ENCODE results near the gene HOXA4.

The HOXA4 gene

DNA sequence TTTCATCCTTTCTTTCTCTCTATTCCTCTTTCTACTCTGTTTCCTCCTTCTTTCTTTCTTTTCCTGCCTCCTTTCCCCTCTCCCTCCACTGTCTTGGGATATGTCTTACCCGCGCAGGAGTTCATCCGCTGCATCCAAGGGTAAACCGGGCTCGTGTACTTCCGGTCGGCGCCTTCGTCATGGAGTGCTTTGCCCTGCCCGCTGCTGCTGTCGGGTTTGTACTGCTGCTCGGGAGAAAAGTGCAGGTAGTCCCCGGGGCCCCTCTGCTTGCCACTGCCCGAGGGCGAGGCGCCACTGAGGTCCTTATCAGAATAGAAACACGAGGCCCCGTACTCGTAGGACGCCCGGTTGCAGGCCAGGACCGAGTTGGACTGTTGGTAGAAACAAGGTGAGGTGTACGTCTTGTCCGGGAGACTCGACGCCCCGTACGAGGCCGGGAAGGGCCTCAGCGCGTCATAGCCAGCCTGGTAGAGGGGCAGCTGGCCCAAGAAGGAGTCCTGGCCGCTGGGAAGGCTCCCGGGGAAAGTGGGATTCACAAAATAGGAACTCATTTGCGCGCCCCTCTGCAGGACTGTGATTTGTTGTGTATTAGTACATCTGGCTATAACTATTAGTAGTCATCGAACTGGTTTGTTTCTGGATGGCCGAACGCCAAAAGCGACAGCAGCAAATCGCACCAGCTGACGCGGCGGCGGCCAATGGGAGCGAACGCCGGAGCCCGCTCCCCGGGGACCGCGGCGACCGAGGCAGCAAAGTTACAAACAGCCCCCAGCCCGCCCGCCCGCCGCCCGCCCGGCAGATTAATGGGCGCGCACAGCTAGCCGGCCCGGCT is 16.9 kb upstream of the HOXA4 start, which contains the start of gene HOXA6:
TSS of gene HOXA6 (minus strand) at position 576 of the 832 bp plus-strand sequence. CDS start at position 551, 25 bp downstream.
- no peak for DNase-seq (ENCODE audit: low read depth)

DNA sequence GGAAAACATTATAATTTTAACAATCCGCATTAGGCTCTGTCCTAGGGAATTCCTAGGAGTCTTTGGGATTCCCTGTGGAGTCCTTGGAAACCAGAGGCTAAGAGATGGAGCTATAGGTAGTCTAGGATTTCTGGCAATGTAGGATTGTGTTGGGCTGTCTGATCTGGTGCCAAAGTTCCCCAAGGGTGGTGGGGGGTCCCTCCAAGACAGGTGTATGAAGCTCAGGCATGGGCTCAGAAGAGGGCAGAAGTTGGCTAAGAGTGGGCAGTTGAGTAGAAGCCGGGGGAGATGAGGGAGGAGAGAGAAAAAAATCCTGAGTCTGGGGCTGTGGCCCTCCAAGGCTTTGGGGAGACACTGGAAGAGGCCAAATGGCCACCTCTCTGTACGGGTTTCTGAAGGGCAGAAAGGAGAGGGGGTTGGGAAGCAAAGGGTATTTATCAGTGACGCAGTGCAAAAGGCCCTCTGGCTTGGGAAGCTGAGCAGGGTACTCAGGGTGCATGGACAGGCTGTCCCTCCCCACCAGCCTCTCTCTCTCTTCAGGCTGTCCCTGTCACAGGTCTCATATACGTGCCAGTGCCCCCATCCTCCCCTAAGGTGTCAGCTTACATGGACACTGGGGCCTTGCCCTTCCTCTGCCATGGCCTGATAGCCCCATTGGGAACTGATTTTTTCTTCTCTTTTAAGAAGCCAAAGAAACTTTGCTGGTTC is 16.1 kb upstream of the HOXA4 start:
- DNase-seq (ENCODE audit: low read depth): no peak

GRCh38 chr7:27145914-27146412 is 15.4 kb upstream of the HOXA4 start:
- DNase-seq (ENCODE audit: low read depth): no peak

DNA sequence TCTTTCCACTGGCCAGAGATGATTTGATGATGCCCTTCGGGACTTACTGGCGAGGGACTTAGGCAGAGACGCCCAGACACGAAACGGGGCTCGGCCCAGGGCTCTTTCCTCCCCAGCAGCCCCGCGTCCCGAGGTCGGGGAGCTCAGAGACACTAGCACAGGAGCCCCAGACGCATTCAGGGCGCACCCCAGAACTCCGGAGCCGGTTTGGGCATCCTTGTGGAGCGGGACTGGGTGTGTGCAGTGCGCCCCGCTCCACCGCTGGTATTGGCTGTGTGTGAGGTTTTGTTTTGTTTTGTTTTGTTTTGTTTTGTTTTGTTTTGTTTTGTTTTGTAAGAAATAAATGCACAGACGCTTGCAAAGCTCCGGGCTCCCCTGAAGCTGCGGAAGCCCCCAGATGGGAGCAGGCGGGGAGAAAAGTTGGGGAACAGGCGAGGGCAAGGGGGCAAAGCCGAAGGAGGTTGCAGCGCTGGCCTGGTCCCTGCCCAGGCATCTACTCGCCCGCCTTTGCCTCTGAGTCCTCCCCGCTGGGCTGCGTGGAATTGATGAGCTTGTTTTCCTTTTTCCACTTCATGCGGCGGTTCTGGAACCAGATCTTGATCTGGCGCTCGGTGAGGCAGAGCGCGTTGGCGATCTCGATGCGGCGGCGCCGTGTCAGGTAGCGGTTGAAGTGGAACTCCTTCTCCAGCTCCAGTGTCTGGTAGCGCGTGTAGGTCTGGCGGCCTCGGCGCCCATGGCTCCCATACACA is 14.8 kb upstream of the HOXA4 start:
- DNase-seq (ENCODE audit: low read depth): no peak

DNA sequence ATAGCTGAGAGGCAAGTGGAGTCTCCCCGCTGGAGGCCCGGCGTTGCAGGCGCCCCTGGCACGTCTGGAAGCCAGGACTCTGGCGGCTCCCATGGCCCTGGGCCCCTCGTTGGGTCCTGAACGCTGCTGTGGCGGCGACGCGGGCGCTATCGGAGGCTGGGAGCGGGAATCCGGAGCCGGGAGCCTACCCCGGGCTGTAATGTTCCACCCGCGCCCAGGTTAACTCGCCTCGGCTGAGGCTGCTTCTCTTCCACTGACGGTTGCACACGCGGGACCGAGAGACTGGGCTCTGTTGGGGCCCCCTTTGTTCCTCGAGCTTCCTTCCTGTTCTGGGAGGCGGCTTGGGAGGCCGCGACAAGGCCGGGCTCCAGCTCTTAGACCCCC is 14.2 kb upstream of the HOXA4 start:
- no peak for DNase-seq (ENCODE audit: low read depth)

GRCh38 chr7:27143950-27144780 is 13.6 kb upstream of the HOXA4 start:
- DNase-seq (ENCODE audit: low read depth): no peak

- no peak for DNase-seq (ENCODE audit: low read depth)
Measured at GRCh38 chr7:27143023-27143949, 12.7 kb upstream of the HOXA4 start, which contains the start of gene HOXA5. Gene HOXA5, minus strand, starts transcription at chr7:27143681. Its CDS starts 74 bp downstream, at chr7:27143607.

DNA sequence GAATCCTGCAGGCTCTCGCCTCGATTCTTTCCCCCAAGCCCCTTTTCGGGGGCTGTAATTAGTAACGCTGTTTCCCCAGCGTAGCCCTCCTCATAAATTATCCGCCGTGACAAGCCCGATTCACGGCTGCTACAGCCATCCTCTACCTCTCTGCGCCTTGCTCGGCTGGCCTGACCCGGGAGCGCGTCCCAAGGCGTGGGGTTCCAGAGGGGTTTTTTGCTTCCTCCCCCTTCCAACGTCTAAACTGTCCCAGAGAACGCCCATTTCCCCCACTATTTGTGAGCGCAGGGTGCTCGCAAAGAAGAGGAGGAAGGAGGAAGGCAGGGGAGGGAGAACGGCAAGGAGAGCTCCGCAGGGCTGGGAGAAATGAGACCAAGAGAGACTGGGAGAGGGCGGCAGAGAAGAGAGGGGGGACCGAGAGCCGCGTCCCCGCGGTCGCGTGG is 12.0 kb upstream of the HOXA4 start:
- no peak for DNase-seq (ENCODE audit: low read depth)

GRCh38 chr7:27141923-27142579 is 11.5 kb upstream of the HOXA4 start:
- DNase-seq (ENCODE audit: low read depth): no peak

DNA sequence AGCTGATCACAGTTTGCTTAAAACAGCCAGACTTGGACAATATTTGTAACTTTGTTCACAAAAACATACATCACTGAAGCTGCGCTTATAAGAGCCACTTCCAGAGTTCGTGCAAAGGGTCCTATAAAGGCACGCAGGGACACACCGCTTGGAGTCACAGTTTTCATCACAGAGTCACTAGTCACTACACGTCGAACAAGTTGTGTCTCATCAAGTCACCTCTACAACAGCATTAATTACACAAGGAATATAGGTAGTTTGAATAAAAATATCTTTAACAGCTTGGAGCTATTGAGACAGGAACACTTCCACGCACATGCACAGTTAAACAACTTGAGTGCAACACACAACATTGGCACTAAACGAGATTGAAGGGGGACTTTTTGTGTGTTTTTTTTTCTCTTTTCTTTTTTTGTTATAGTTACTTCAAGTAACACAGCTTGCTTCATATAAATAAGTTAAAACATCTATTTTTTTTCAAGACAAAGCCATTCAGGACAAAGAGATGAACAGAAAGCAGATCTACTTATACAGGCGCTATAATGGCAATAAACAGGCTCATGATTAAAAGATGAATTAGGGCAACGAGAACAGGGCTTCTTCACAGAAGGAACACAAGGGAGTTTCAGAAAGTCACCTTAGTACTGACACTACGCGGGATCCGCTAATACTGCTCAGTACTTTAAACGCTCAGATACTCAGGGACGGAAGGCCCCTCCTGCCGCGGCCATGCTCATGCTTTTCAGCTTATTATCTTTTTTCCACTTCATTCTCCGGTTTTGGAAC is 10.8 kb upstream of the HOXA4 start:
- DNase-seq (ENCODE audit: low read depth): no peak

GRCh38 chr7:27140126-27140857 is 9.7 kb upstream of the HOXA4 start:
- DNase-seq (ENCODE audit: low read depth): no peak

DNA sequence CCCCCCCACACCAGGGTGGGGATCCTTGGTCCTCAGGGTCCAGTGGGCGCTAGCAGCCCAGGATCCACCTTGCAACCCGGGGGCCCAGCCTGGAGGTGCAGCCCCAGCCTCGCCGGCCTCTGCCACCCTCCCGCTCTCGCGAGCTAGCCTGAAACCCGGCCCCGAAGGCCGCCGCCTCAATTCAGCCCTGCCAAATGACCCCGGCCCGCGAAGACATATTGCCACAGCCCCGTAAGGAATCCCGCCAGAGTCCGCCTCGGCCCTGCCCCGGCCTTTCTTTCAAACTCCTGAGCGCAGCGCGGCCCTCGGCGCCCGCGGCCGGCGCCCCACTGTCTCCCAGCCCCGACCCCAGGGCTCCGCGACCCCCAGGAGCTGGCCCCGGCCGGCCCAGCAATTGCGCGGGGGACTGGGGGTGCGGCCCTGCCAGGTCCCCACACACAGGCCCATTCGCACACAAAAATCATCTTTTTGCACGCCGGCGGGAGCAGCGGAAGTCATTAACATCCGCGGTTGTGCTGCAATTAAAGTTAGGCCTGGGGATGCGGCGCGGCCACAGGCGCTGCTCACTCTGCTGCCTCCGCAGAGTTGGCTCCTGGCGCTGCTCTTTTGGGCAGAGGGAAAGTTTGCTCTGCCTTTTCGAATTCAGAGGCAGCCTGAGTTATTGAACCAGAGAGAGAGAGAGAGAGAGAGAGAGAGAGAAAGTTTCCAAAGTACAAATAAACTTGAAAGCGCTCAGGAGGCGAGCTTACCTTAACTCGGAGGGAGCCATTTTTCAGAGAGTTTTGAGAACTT is 9.0 kb upstream of the HOXA4 start:
- no peak for DNase-seq (ENCODE audit: low read depth)

DNA sequence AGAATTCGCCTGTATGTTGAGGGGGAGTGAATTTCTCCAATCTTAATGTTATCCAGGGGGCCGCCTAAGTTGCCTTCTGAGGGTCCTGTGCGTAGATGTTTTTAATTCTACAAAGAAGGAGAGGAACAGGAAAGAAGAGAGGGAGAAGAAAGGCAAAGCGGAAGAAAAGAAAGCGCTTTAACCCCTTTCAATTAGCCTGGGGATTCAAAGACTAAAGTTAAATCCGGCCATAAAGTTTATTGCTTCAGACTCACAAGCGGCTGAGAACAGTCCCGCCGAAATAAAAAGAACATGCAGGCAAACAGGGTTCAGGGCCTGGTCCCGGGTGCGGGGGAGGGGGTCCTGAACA is 8.4 kb upstream of the HOXA4 start:
- no peak for DNase-seq (ENCODE audit: low read depth)

DNA sequence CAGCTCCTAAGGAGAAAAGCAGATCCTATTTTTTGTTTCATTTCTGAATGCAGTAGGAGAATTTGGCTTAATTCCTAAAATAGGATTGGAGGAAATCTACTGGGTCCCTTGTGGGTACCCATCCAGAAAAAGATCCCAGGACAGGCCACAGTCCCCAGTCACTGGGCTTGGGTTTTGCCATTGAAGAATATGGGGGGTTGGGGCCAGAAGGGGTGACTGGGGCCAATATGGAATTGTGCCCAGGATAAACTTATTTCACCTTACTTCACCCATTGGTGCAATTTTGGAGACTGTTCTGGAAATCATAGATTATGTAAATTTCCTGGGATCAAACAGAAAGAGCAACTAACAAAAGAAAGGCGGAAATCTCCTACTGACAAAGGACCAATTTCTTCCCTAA is 7.9 kb upstream of the HOXA4 start:
- no peak for DNase-seq (ENCODE audit: low read depth)

DNA sequence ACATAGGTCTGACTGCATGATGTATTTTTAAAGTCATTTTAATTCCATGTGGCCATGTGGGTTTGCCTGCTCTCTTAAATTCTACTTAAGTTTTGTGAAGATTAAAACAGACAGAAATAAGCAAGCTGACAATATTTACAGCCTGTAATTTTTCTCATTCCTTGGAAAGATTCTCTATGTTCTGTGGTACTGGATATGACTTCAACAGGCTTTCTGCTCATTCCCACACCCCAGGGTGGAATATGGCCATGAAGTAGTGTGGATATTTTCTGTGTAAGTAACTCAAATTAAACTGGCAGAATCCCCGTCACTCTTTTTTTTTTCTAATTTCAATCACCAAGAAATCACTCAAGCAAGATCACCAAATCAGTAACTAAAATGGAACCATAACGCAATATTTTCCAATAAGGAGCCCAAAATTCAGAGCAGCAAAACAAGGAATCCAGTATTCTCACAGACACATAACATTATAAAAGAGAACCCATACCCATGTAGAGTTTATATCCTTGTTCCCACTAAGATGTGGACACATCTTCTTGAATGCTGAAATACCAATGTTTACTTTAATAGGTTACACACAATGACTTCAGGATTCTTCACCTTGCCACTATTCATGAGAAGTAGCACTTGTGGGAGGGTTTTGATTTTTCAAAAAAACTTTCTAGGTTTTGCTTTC is 7.2 kb upstream of the HOXA4 start:
- no peak for DNase-seq (ENCODE audit: low read depth)

GRCh38 chr7:27134392-27134791 is 3.8 kb upstream of the HOXA4 start:
- DNase-seq (ENCODE audit: low read depth): no peak

Measured in activated T-helper 1 cell treated with Interleukin-2 at 50 U/mL for 16 hours (primary cell).